ENCODE data around the gene ELOVL7. TPM values are rescaled to one million over a fixed set of nuclear protein-coding genes. Genes with fewer than 3 reads are reported as not detected.

The ELOVL7 gene
- total RNA-seq, 1 experiment from 2014 or later, result 2.9 TPM

DNA sequence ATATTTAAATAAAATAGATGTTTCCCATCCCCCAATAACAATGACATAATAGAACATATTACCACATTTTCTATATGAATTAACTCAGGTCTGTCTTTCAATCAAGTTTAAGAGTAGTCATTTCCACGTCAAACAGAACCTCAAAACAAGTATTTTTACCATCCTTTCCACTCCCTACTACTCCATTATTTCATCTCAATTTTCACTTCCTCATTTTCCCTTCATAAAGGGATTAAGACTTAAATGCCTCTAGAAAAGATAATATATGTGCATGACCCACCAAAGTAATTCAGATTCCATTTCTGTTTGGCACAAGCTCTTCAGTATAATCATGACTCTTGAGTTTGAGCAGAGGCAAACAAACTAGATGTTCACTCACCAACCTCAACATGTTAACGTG is 40.4 kb downstream of the ELOVL7 start:
- DNase-seq (ENCODE audit: low read depth, low spot score), result no peak
- Histone ChIP-seq H3K36me3 (ENCODE audit: control insufficient read depth, insufficient read depth, low read length) (no peaks in the 10 kb centered on the region), H3K27ac (ENCODE audit: low read length) (no peak overlapping the region), H3K9me3 (ENCODE audit: control insufficient read depth, insufficient read depth, low read depth, low read length) (no peaks in the 10 kb centered on the region), H3K4me3 (ENCODE audit: low read depth in 2 of 2, low read length in 2 of 2) (no peak overlapping the region), H3K4me1 (ENCODE audit: control insufficient read depth, insufficient read depth, low read length) (no peaks in the 10 kb centered on the region), H3K27me3 (ENCODE audit: control insufficient read depth, insufficient read depth, low read length) (no peaks in the 10 kb centered on the region; the same call in 1 of the 2 replicates)
- BruUV-seq (replicated peaks), result no TSS peak
- ChIA-PET CTCF (no interaction called here), POLR2A (no interaction called here)
- no peak for ATAC-seq
- in situ Hi-C loops (cut with HindIII; ENCODE audit: low pct_unique_long_range_greater_than_20kb, low sequenced_read_pairs) (no loop called here), intact Hi-C loops (cut with micrococcal nuclease; ENCODE audit: unreplicated experiment) (no loop called here)
- TF ChIP-seq SIN3A (IDR thresholded peaks at IDR 0.05; ENCODE audit: borderline replicate concordance, insufficient read depth, low read depth, low read length), result no peak
- no peak for TF ChIP-seq POLR2AphosphoS5 (IDR thresholded peaks at IDR 0.05; ENCODE audit: low read depth, low read length)
- TF ChIP-seq, protein P1, sequence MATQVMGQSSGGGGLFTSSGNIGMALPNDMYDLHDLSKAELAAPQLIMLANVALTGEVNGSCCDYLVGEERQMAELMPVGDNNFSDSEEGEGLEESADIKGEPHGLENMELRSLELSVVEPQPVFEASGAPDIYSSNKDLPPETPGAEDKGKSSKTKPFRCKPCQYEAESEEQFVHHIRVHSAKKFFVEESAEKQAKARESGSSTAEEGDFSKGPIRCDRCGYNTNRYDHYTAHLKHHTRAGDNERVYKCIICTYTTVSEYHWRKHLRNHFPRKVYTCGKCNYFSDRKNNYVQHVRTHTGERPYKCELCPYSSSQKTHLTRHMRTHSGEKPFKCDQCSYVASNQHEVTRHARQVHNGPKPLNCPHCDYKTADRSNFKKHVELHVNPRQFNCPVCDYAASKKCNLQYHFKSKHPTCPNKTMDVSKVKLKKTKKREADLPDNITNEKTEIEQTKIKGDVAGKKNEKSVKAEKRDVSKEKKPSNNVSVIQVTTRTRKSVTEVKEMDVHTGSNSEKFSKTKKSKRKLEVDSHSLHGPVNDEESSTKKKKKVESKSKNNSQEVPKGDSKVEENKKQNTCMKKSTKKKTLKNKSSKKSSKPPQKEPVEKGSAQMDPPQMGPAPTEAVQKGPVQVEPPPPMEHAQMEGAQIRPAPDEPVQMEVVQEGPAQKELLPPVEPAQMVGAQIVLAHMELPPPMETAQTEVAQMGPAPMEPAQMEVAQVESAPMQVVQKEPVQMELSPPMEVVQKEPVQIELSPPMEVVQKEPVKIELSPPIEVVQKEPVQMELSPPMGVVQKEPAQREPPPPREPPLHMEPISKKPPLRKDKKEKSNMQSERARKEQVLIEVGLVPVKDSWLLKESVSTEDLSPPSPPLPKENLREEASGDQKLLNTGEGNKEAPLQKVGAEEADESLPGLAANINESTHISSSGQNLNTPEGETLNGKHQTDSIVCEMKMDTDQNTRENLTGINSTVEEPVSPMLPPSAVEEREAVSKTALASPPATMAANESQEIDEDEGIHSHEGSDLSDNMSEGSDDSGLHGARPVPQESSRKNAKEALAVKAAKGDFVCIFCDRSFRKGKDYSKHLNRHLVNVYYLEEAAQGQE (IDR thresholded peaks at IDR 0.05; ENCODE audit: insufficient read depth in 1 of 2, low read depth in 2 of 2, low read length in 1 of 2), result no peak
- TF ChIP-seq TCF7L2 (IDR thresholded peaks at IDR 0.05; ENCODE audit: low read depth, low read length), result no peak
- TF ChIP-seq, protein P2, sequence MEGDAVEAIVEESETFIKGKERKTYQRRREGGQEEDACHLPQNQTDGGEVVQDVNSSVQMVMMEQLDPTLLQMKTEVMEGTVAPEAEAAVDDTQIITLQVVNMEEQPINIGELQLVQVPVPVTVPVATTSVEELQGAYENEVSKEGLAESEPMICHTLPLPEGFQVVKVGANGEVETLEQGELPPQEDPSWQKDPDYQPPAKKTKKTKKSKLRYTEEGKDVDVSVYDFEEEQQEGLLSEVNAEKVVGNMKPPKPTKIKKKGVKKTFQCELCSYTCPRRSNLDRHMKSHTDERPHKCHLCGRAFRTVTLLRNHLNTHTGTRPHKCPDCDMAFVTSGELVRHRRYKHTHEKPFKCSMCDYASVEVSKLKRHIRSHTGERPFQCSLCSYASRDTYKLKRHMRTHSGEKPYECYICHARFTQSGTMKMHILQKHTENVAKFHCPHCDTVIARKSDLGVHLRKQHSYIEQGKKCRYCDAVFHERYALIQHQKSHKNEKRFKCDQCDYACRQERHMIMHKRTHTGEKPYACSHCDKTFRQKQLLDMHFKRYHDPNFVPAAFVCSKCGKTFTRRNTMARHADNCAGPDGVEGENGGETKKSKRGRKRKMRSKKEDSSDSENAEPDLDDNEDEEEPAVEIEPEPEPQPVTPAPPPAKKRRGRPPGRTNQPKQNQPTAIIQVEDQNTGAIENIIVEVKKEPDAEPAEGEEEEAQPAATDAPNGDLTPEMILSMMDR (IDR thresholded peaks at IDR 0.05), result no peak

DNA sequence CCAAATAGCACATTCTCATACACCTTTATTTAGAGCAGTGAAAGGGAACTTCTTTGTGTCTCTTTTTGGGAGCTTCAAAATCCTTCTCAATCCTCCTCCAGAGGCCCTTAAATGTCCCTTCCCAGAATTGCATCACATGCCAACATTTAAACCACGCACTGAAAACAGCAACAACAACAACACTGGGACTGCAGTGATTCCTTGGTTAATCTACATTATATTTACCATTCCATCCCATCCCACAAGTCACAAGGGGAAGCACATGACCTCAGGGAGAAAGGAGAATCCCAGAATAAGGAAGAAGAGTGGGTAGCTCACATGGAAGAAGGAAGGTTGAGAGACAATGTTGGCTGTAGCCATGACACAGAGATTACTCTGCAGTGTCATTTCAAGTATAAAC is 41.1 kb downstream of the ELOVL7 start:
- CTCF ChIA-PET, result no interaction called here
- DNase-seq (ENCODE audit: low read depth, low spot score) (no peak), ATAC-seq (no peak)
- intact Hi-C loops (cut with micrococcal nuclease; ENCODE audit: unreplicated experiment), result no loop called here
- TF ChIP-seq TCF7L2 (IDR thresholded peaks at IDR 0.05; ENCODE audit: low read depth, low read length) (no peak), SIN3A (IDR thresholded peaks at IDR 0.05; ENCODE audit: borderline replicate concordance, insufficient read depth, low read depth, low read length) (no peak), POLR2AphosphoS5 (IDR thresholded peaks at IDR 0.05; ENCODE audit: low read depth, low read length) (no peak)
- TF ChIP-seq, protein P2 (IDR thresholded peaks at IDR 0.05), result no peak
- TF ChIP-seq, protein P1 (IDR thresholded peaks at IDR 0.05; ENCODE audit: insufficient read depth in 1 of 2, low read depth in 2 of 2, low read length in 1 of 2), result no peak
- Histone ChIP-seq H3K4me1 (ENCODE audit: control insufficient read depth, insufficient read depth, low read length) (no peaks in the 10 kb centered on the region), H3K36me3 (ENCODE audit: control insufficient read depth, insufficient read depth, low read length) (no peaks in the 10 kb centered on the region), H3K27ac (ENCODE audit: low read length) (no peak overlapping the region), H3K27me3 (ENCODE audit: control insufficient read depth, insufficient read depth, low read length) (no peaks in the 10 kb centered on the region; the same call in 1 of the 2 replicates), H3K9me3 (ENCODE audit: control insufficient read depth, insufficient read depth, low read depth, low read length) (no peaks in the 10 kb centered on the region), H3K4me3 (ENCODE audit: low read depth in 2 of 2, low read length in 2 of 2) (no peak overlapping the region)
- no TSS peak for BruUV-seq (replicated peaks)
- POLR2A ChIA-PET, result interaction anchor here (0.6 kb wide), 1 partner anchor 922 kb away, joined by 3 read pairs; no protein-coding TSS in a partner anchor
- in situ Hi-C loops (cut with HindIII; ENCODE audit: low pct_unique_long_range_greater_than_20kb, low sequenced_read_pairs), result no loop called here
